ENCODE results near the gene TRERF1. TPM values are rescaled to one million over a fixed set of nuclear protein-coding genes. Genes with fewer than 3 reads are reported as not detected.
"Not testable (repeated sequence)": the region's sequence is repeated elsewhere in the genome, so short reads cannot be mapped to it uniquely, and the experiment has no call there.

Gene TRERF1
- total RNA-seq, 1 donor = 6.5 TPM

DNA sequence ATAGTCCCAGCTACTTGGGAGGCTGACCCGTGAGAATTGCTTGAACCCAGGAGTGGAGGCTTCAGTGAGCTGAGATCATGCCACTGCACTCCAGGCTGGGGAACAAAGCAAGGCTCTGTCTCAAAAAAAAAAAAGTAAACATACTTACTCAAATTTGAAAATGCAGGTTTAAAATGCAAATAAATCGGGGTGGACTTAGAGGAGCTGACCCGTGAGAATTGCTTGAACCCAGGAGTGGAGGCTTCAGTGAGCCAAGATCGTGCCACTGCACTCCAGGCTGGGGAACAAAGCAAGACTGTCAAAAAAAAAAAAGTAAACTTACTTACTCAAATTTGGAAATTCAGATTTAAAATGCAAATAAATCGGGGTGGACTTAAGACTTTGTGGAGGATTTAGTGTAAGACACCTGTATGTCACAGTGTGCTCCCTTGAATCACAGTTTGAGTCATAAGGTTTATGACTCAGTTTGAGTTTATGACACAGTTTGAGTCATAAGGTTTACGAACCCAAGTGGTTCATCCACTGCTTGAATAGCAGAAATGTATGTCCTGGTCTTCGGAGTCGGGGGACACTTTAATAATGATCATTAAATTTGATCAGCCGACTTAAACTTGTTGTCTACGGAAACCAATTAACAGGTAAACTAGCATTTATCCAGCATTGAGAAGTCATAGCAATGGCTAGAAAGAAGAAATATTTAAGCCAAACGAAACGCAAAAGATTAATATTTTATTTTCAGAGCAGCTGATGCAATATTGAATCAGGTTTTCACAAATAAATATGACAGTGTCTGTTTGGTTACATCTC, 227.3 kb downstream of the TRERF1 start:
- TF ChIP-seq, protein P1, sequence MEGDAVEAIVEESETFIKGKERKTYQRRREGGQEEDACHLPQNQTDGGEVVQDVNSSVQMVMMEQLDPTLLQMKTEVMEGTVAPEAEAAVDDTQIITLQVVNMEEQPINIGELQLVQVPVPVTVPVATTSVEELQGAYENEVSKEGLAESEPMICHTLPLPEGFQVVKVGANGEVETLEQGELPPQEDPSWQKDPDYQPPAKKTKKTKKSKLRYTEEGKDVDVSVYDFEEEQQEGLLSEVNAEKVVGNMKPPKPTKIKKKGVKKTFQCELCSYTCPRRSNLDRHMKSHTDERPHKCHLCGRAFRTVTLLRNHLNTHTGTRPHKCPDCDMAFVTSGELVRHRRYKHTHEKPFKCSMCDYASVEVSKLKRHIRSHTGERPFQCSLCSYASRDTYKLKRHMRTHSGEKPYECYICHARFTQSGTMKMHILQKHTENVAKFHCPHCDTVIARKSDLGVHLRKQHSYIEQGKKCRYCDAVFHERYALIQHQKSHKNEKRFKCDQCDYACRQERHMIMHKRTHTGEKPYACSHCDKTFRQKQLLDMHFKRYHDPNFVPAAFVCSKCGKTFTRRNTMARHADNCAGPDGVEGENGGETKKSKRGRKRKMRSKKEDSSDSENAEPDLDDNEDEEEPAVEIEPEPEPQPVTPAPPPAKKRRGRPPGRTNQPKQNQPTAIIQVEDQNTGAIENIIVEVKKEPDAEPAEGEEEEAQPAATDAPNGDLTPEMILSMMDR (IDR thresholded peaks at IDR 0.05; ENCODE audit: insufficient read depth, low read depth, low read length) = no peak
- peak; percentile 88 for DNase-seq (ENCODE audit: low read depth)
- H3K4me3 ChIP-seq (ENCODE audit: low read depth, low read length) = no peak overlapping the region

DNA sequence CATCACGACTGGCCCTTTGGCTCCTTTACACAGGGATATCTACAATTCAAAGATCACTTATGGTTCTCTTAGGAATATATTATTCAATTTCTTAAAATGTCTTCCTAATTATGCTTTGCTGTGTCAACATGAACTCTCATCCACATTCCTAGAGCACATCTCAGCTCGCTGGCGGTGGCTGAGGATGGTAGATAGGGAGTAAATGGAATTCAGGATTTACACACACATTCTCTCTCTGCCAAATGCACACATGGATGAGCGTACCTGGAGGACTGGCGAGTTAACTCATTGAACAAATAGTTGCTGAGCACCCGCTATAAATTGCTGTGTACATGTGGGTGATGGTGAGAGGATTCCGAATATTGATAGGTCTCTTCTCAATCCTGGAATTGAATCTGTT, 229.3 kb downstream of the TRERF1 start:
- TF ChIP-seq, protein P1 (IDR thresholded peaks at IDR 0.05; ENCODE audit: insufficient read depth, low read depth, low read length) = no peak
- DNase-seq (ENCODE audit: low read depth) = no peak
- H3K4me3 ChIP-seq (ENCODE audit: low read depth, low read length) = no peak overlapping the region

DNA sequence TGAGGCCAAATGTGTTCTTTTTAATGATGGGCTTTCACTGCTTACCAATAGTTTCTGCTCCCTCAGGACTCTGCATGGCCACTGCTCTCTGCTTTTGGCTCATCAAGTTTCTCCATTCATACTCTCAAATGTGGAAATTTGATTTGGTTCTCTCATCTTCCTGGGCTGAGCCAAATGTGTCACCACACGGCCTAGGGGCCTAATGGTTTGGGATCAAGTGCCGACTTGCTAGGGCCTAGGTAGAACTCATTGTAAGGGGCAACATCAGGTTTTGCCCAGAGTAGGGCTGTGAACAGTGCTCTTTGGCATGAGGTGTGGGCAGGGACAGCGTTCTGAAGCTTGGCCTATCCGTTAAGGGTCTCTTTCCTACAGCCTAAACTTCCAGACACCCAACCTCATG, 230.2 kb downstream of the TRERF1 start:
- no peak overlapping the region for H3K4me3 ChIP-seq (ENCODE audit: low read depth, low read length)
- TF ChIP-seq, protein P1 (IDR thresholded peaks at IDR 0.05; ENCODE audit: insufficient read depth, low read depth, low read length) = no peak
- DNase-seq (ENCODE audit: low read depth) = no peak

DNA sequence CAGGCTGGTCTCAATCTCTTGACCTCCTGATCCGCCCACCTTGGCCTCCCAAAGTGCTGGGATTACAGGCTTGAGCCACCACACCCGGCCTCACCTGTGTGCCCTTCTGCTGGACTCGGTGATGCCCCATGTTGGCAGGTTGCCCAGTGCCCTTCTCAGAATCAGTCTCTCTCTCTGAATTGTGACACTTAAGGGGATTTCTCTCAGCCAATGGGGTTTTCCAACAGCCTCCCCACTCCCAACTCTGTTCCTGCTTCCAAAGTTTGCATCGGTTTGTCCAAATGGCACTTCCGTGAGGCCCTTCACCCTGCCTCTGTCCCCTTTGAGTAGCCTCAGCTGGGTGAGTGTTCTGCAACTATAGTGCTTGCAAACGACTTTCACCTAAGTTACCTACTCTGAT, 230.9 kb downstream of the TRERF1 start:
- TF ChIP-seq, protein P1 (IDR thresholded peaks at IDR 0.05; ENCODE audit: insufficient read depth, low read depth, low read length) = no peak
- H3K4me3 ChIP-seq (ENCODE audit: low read depth, low read length) = no peak overlapping the region
- DNase-seq (ENCODE audit: low read depth) = no peak

DNA sequence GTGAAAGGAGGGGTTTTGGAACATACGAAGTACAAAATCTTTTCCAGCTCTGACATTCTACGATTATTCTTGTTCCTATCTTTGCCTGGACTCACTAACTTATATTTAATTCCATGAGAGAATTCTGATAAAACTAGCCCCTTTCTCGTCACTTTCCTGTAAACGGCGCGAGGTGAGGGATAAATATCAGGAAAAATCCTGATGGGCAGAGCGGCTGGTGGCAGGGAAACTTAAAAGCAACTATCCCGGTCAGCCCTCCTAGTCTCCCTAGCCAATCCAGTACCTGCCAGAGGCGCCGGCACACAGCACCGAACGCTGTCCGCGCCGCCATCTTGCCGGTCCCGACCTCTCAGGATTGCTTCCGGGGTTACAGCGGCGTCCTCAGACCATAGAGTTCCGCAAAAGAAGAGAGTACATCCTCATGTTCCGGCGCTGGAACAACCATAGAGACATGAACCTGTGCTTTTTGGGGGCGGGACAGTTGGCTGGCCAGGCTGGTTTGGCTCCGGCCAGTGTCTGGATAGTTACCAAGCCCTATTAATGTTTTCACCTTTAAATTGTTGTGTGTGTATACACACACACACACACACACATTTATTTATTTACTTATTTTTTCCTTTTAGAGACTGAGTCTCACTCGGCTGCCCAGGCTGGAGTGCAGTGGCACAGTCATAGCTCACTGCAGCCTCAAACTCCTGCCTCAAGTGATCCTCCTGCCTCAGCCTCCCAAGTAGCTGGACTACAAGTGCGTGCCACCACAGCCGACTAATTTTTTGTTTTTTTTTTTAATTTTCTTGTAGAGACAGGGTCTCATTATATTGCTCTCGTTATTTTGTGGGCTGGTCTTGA, 234.0 kb downstream of the TRERF1 start, which contains the start of gene MRPS10:
Gene MRPS10, minus strand, starts transcription at position 343 of the 849 bp plus-strand sequence. Its CDS starts 12 bp downstream, at position 331.
- H3K4me3 ChIP-seq (ENCODE audit: low read depth, low read length) = peak within 1 kb of the TSS; percentile 89
- TF ChIP-seq, protein P1 (IDR thresholded peaks at IDR 0.05; ENCODE audit: insufficient read depth, low read depth, low read length) = no peak
- DNase-seq (ENCODE audit: low read depth) = peak; percentile 92

- H3K4me3 ChIP-seq (ENCODE audit: low read depth, low read length) = peak overlapping the region; percentile 89
- TF ChIP-seq, protein P1 (IDR thresholded peaks at IDR 0.05; ENCODE audit: insufficient read depth, low read depth, low read length) = no peak
- no peak for DNase-seq (ENCODE audit: low read depth)
Measured at GRCh38 chr6:42217157-42217518, 234.6 kb downstream of the TRERF1 start.

GRCh38 chr6:42216495-42216894, 235.2 kb downstream of the TRERF1 start:
- DNase-seq (ENCODE audit: low read depth) = not testable (repeated sequence)
- H3K4me3 ChIP-seq (ENCODE audit: low read depth, low read length) = peak overlapping the region; percentile 89
